HepG2 (cell line): ENCODE data around the gene PKD2L2. TPM values are rescaled to one million over a fixed set of nuclear protein-coding genes. Genes with fewer than 3 reads are reported as not detected.

Experiments used
- ATAC-seq: fragments of 200-7000 bp; cut with Tn5 transposase; 3 replicates; pipeline ENCODE4 v1.9.1; 2020; ENCODE audit warnings: mild to moderate bottlenecking, moderate library complexity
- BruUV-seq: library from RNA; stranded (reverse); fragments of 400-500 nt; replicated peaks from 2 replicates; lab custom pipeline; 2021; lab: Mats Ljungman, UMichigan
- CTCF ChIA-PET: fragments of 300-600 bp; formaldehyde crosslinking; extraction: SDS; loops from one replicate; lab custom pipeline; 2021; ENCODE audit warnings: low total read pairs, inconsistent platforms, low intra/inter-chr PET ratio; lab: Yijun Ruan, JAX
- POLR2A ChIA-PET: fragments of 350-600 bp; sonication (Branson Sonifier 250); formaldehyde crosslinking; loops from one replicate; lab custom pipeline; 2020; ENCODE audit warnings: antibody characterized with exemption, inconsistent platforms; lab: Yijun Ruan, JAX
- DNase-seq: peaks from one replicate; pipeline ENCODE4 v3.0.0-alpha.2; 2015; ENCODE audit warnings: low spot score
- FAIRE-seq: peaks from 3 replicates; lab custom pipeline; 2011; peaks lifted over from hg19 to GRCh38; lab: Jason Lieb, UNC
- H2AFZ ChIP-seq: one replicate; pipeline ENCODE4 v1.6.1; 2011; ENCODE audit warnings: low read length, inconsistent platforms
- H3K27ac ChIP-seq: fragments of 300-600 bp; 3 replicates; pipeline ENCODE4 v1.8.0; 2011; ENCODE audit warnings: mixed run types, mild to moderate bottlenecking, mixed read lengths, low read length, inconsistent platforms; ENCODE audit not compliant: insufficient read depth; ENCODE audit errors: extremely low read length
- H3K27me3 ChIP-seq, 2 experiments: fragments of 200-600 bp in 1 of 2; 2 replicates in 1 of 2; 3 replicates in 1 of 2; pipeline versions ENCODE4 v1.6.0 to v1.8.0; 2011; ENCODE audit warnings: low read length in 2 of 2, mild to moderate bottlenecking in 2 of 2, moderate library complexity in 2 of 2, inconsistent platforms in 1 of 2; ENCODE audit not compliant: insufficient read depth in 2 of 2, control insufficient read depth in 1 of 2
- H3K36me3 ChIP-seq, 2 experiments: fragments of 200-600 bp in 1 of 2; replicated peaks in 1 of 2; 2 replicates in 1 of 2; 3 replicates in 1 of 2; pipeline versions ENCODE4 v1.5.1 to v1.8.0; 2011; ENCODE audit warnings: low read length in 2 of 2, inconsistent platforms in 1 of 2; ENCODE audit not compliant: insufficient read depth in 2 of 2, control insufficient read depth in 1 of 2
- H3K4me1 ChIP-seq: 2 replicates; pipeline ENCODE4 v1.5.1; 2012; ENCODE audit warnings: low read length, inconsistent platforms; ENCODE audit not compliant: insufficient read depth
- H3K4me2 ChIP-seq: 2 replicates; pipeline ENCODE4 v1.6.0; 2011; ENCODE audit warnings: low read depth, low read length, inconsistent platforms
- H3K4me3 ChIP-seq, 3 experiments: fragments of 200-600 bp in 1 of 3; sonication (generic), shearing (Covaris generic) in 1 of 3; replicated peaks in 1 of 3; 2 replicates each; pipeline ENCODE4 v1.5.1; 2011 to 2016; ENCODE audit warnings: low read length in 3 of 3, inconsistent platforms in 2 of 3, low read depth in 2 of 3, mild to moderate bottlenecking in 2 of 3, control low read depth in 1 of 3, mixed read lengths in 1 of 3; ENCODE audit not compliant: insufficient read depth in 1 of 3
- H3K79me2 ChIP-seq: one replicate; pipeline ENCODE4 v1.6.1; 2011; ENCODE audit warnings: low read length, inconsistent platforms; ENCODE audit not compliant: insufficient read depth
- H3K9ac ChIP-seq: 2 replicates; pipeline ENCODE4 v1.6.0; 2011; ENCODE audit warnings: mild to moderate bottlenecking, low read depth, low read length, inconsistent platforms; ENCODE audit not compliant: insufficient read depth
- H3K9me3 ChIP-seq: 2 replicates; pipeline ENCODE4 v1.5.1; 2012; ENCODE audit warnings: mild to moderate bottlenecking, low read length
- H4K20me1 ChIP-seq: 2 replicates; pipeline ENCODE4 v1.6.0; 2011; ENCODE audit warnings: inconsistent platforms, mild to moderate bottlenecking, low read length, moderate library complexity; ENCODE audit not compliant: insufficient read depth
- BCL6 ChIP-seq: IDR thresholded peaks from 2 replicates; pipeline ENCODE4 v1.6.1; 2016; ENCODE audit warnings: missing genetic modification reagents, missing compliant biosample characterization
- CBX5 ChIP-seq: sonication (generic); formaldehyde crosslinking; IDR thresholded peaks from 2 replicates; pipeline ENCODE4 v1.4.0; 2020; ENCODE audit warnings: missing genetic modification reagents, borderline replicate concordance
- CEBPB ChIP-seq: IDR thresholded peaks from 2 replicates; pipeline ENCODE4 v1.6.1; 2011; ENCODE audit warnings: low read depth, low read length, improper control_type of control experiment, borderline replicate concordance
- ELF3 ChIP-seq: IDR thresholded peaks from 2 replicates; pipeline ENCODE4 v1.6.1; 2016; ENCODE audit warnings: missing genetic modification reagents, missing compliant biosample characterization
- FOXP4 ChIP-seq: sonication (generic); formaldehyde crosslinking; IDR thresholded peaks from 2 replicates; pipeline ENCODE4 v1.4.0; 2020; ENCODE audit warnings: missing genetic modification reagents
- JUNB ChIP-seq: sonication (generic); formaldehyde crosslinking; IDR thresholded peaks from 2 replicates; pipeline ENCODE4 v1.8.0; 2022; ENCODE audit warnings: missing genetic modification reagents, mild to moderate bottlenecking, borderline replicate concordance
- RARG ChIP-seq: sonication (generic); formaldehyde crosslinking; IDR thresholded peaks from 2 replicates; pipeline ENCODE4 v1.4.0; 2020; ENCODE audit warnings: low read depth, mild to moderate bottlenecking, missing genetic modification reagents
- RFX3 ChIP-seq: IDR thresholded peaks from 2 replicates; pipeline ENCODE4 v1.6.1; 2016; ENCODE audit warnings: missing biosample characterization, missing genetic modification reagents
- SMAD3 ChIP-seq: sonication (generic); formaldehyde crosslinking; IDR thresholded peaks from 2 replicates; pipeline ENCODE4 v1.4.0; 2020; ENCODE audit warnings: missing genetic modification reagents
- TEAD2 ChIP-seq: sonication (generic); formaldehyde crosslinking; IDR thresholded peaks from 2 replicates; pipeline ENCODE4 v1.9.0; 2021; ENCODE audit warnings: missing genetic modification reagents
- ZBTB38 ChIP-seq: sonication (generic); formaldehyde crosslinking; IDR thresholded peaks from 2 replicates; pipeline ENCODE4 v1.5.1; 2020; ENCODE audit warnings: mild to moderate bottlenecking, missing genetic modification reagents
- ZC3H4 ChIP-seq: sonication (generic); formaldehyde crosslinking; IDR thresholded peaks from 2 replicates; pipeline ENCODE4 v1.4.0; 2020; ENCODE audit warnings: missing genetic modification reagents, borderline replicate concordance
- ZMAT3 ChIP-seq: sonication (generic); formaldehyde crosslinking; conservative IDR thresholded peaks from 2 replicates; pipeline ENCODE4 v1.7.0; 2021; ENCODE audit warnings: missing genetic modification reagents
- ZMAT5 ChIP-seq: sonication (generic); formaldehyde crosslinking; IDR thresholded peaks from 2 replicates; pipeline ENCODE4 v1.5.0; 2020; ENCODE audit warnings: mild to moderate bottlenecking, low read depth, missing genetic modification reagents, borderline replicate concordance
- ZNF234 ChIP-seq: sonication (generic); formaldehyde crosslinking; conservative IDR thresholded peaks from 2 replicates; pipeline ENCODE4 v1.5.1; 2020; ENCODE audit warnings: mild to moderate bottlenecking, missing genetic modification reagents
- ZNF513 ChIP-seq: sonication (generic); formaldehyde crosslinking; conservative IDR thresholded peaks from 2 replicates; pipeline ENCODE4 v1.5.0; 2020; ENCODE audit warnings: missing genetic modification reagents
- ZNF775 ChIP-seq: sonication (generic); formaldehyde crosslinking; IDR thresholded peaks from 2 replicates; pipeline ENCODE4 v1.4.0; 2020; ENCODE audit warnings: missing genetic modification reagents, mild to moderate bottlenecking, moderate library complexity, borderline replicate concordance
- WGBS: methylation state at CpG from one replicate; pipeline ENCODE4 v1.1.6; 2017; ENCODE audit warnings: low lambda C conversion rate; 5-methylcytosine and 5-hydroxymethylcytosine counted together
- in situ Hi-C: cut with HindIII; loops from 2 replicates; pipeline ENCODE4 v1.10.0; 2017; ENCODE audit warnings: low pct_unique_long_range_greater_than_20kb; ENCODE audit not compliant: extremely low pct_ligation_motif_present
- intact Hi-C: fragments of 100-400 bp; cut with micrococcal nuclease; formaldehyde crosslinking; loops from one replicate; pipeline ENCODE4 v1.10.0; 2022; ENCODE audit not compliant: unreplicated experiment
- polyA plus RNA-seq, 8 experiments: library from polyadenylated mRNA; depleted of rRNA in 3 of 8; stranded (reverse) in 7 of 8; unstranded in 1 of 8; fragments of >200 nt; fragmentation: Illumina TruSeq in 4 of 8; extraction: Trizol in 4 of 8; gene quantifications; 2 replicates each; pipeline versions ENCODE4 v1.2.1 to v1.2.3, GENCODE V29; 2011 to 2016; ENCODE audit warnings: low read depth in 4 of 8, missing spikeins in 1 of 8, mixed read lengths in 1 of 8; ENCODE audit not compliant: insufficient read depth in 1 of 8
- total RNA-seq, 5 experiments: library from RNA; depleted of rRNA; stranded (reverse); fragments of >200 nt; fragmentation: Illumina TruSeq; extraction: Trizol; gene quantifications; 2 replicates each; pipeline ENCODE4 v1.2.3, GENCODE V29; 2016; ENCODE audit warnings: low read depth in 1 of 5

The PKD2L2 gene
- total and polyA plus RNA-seq, 2 of the 13 experiments (the other 11 are each of a cell fraction or from before 2014, with no cell fraction given), result not detected

- Histone ChIP-seq H3K4me2 (no peak overlapping the region), H3K9me3 (no peaks in the 10 kb centered on the region), H3K27me3 (no peaks in the 10 kb centered on the region), H3K27ac (no peak overlapping the region), H3K9ac (no peak overlapping the region), H3K36me3 (peaks cover 0 to 23% of the 10 kb centered on the region in 2 experiments; a peak in 4 of 5 replicates), H2AFZ (no peak overlapping the region), H3K79me2 (no peaks in the 10 kb centered on the region), H3K4me1 (no peaks in the 10 kb centered on the region), H3K4me3 (no peak overlapping the region), H4K20me1 (no peaks in the 10 kb centered on the region)
- in situ Hi-C loops, result no loop called here
- intact Hi-C loops, result no loop called here
- CTCF ChIA-PET, result no interaction called here
- FAIRE-seq, result no peak
- no TSS peak for BruUV-seq
- TF ChIP-seq CBX5 (CRISPR knock-in tag), result no peak
- TF ChIP-seq RFX3 (CRISPR knock-in tag), result no peak
- TF ChIP-seq BCL6 (CRISPR knock-in tag), result no peak
- TF ChIP-seq ZNF513 (CRISPR knock-in tag), result no peak
- no peak for TF ChIP-seq RARG (CRISPR knock-in tag)
- TF ChIP-seq CEBPB, result no peak
- TF ChIP-seq TEAD2 (CRISPR knock-in tag), result no peak
- no peak for ATAC-seq
- DNase-seq, result no peak
- 98% methylated on average over 3 of the region's 3 CpGs for WGBS
- POLR2A ChIA-PET, result no interaction called here
These were observed 86.0 kb downstream of the PKD2L2 start for GRCh38 chr5:137975208-137975607.

- Histone ChIP-seq H3K9me3 (no peaks in the 10 kb centered on the region), H3K4me3 (no peak overlapping the region), H3K79me2 (peaks cover 3% of the 10 kb centered on the region), H4K20me1 (no peaks in the 10 kb centered on the region), H3K9ac (no peak overlapping the region), H3K27ac (no peak overlapping the region), H3K36me3 (peaks cover 1 to 22% of the 10 kb centered on the region in 2 experiments; a peak in 3 of 5 replicates), H3K4me1 (no peaks in the 10 kb centered on the region), H3K4me2 (no peak overlapping the region), H3K27me3 (no peaks in the 10 kb centered on the region), H2AFZ (no peak overlapping the region)
- CTCF ChIA-PET, result no interaction called here
- POLR2A ChIA-PET, result no interaction called here
- no peak for FAIRE-seq
- intact Hi-C loops, result no loop called here
- no peak for DNase-seq
- 95% methylated on average over 5 of the region's 5 CpGs for WGBS
- in situ Hi-C loops, result no loop called here
- ATAC-seq, result no peak
- no TSS peak for BruUV-seq
- TF ChIP-seq ZNF234 (CRISPR knock-in tag) (no peak), SMAD3 (no peak), ZBTB38 (CRISPR knock-in tag) (no peak), JUNB (no peak), ZMAT5 (CRISPR knock-in tag) (no peak), ELF3 (CRISPR knock-in tag) (no peak), FOXP4 (CRISPR knock-in tag) (no peak), ZMAT3 (no peak), ZNF775 (CRISPR knock-in tag) (no peak), ZC3H4 (CRISPR knock-in tag) (no peak)
These were observed 100.2 kb downstream of the PKD2L2 start for GRCh38 chr5:137989419-137989818.
